HCT116 (cell line): Measurements from ENCODE around the gene RBBP9. TPM values are rescaled to one million over a fixed set of nuclear protein-coding genes. Genes with fewer than 3 reads are reported as not detected.

Source experiments
- ATAC-seq: fragments of 200-7000 bp; cut with Tn5 transposase; 2 replicates; pipeline ENCODE4 v1.9.1; 2020; ENCODE audit warnings: mild to moderate bottlenecking, moderate library complexity
- BruUV-seq: library from RNA; stranded (reverse); fragments of 400-500 nt; replicated peaks from 2 replicates; lab custom pipeline; 2021; lab: Mats Ljungman, UMichigan
- CTCF ChIA-PET: fragments of 300-600 bp; sonication (Branson Sonifier 250); formaldehyde crosslinking; loops from one replicate; lab custom pipeline; 2021; ENCODE audit warnings: antibody characterized with exemption; lab: Charles Lee
- POLR2A ChIA-PET: fragments of 300-600, 350-600 bp; sonication (Branson Sonifier 250); formaldehyde crosslinking; loops from one replicate; lab custom pipeline; 2021; ENCODE audit warnings: antibody characterized with exemption; lab: Charles Lee
- RAD21 ChIA-PET, 2 experiments: fragments of 300-600 bp; sonication (Branson Sonifier 250); formaldehyde crosslinking; loops; one replicate each; lab custom pipeline; 2023; ENCODE audit warnings: low total read pairs in 2 of 2; ENCODE audit not compliant: uncharacterized antibody in 2 of 2, unreplicated experiment in 2 of 2, low non-redundant PET in 1 of 2; lab: Charles Lee
- DNase-seq: peaks from one replicate; pipeline ENCODE4 v3.0.0-alpha.2; 2010; ENCODE audit warnings: low read depth, low spot score
- H2AFZ ChIP-seq: fragments of 200-600 bp; shearing (Covaris generic), sonication (generic); 2 replicates; pipeline ENCODE4 v1.6.1; 2017; ENCODE audit warnings: low read depth, mixed run types, mixed read lengths, antibody characterized with exemption, low read length; ENCODE audit not compliant: poor library complexity, severe bottlenecking
- H3K27ac ChIP-seq: 2 replicates; pipeline ENCODE4 v1.5.1; 2012; ENCODE audit warnings: low read depth, low read length
- H3K27me3 ChIP-seq: fragments of 200-600 bp; sonication (generic); 2 replicates; pipeline ENCODE4 v1.6.1; 2016; ENCODE audit warnings: mixed run types, low read length, mixed read lengths; ENCODE audit not compliant: insufficient read depth
- H3K36me3 ChIP-seq, 2 experiments: fragments of 200-500 bp in 1 of 2; fragments of 200-600 bp in 1 of 2; sonication (Bioruptor generic) in 1 of 2; sonication (generic) in 1 of 2; 2 replicates each; pipeline versions ENCODE4 v1.5.1 to v1.6.1; 2014 to 2016; ENCODE audit warnings: low read length in 2 of 2, inconsistent platforms in 1 of 2, mixed read lengths in 1 of 2, mixed run types in 1 of 2; ENCODE audit not compliant: insufficient read depth in 2 of 2, control insufficient read depth in 1 of 2
- H3K4me1 ChIP-seq, 2 experiments: fragments of 200-600 bp in 1 of 2; sonication (generic) in 1 of 2; 2 replicates each; pipeline versions ENCODE4 v1.5.1 to v1.6.1; 2012 to 2017; ENCODE audit warnings: low read length in 2 of 2, inconsistent platforms in 1 of 2, mild to moderate bottlenecking in 1 of 2, mixed read lengths in 1 of 2, mixed run types in 1 of 2, moderate library complexity in 1 of 2; ENCODE audit not compliant: insufficient read depth in 2 of 2, control insufficient read depth in 1 of 2
- H3K4me2 ChIP-seq: fragments of 200-600 bp; sonication (generic); 2 replicates; pipeline ENCODE4 v1.6.1; 2017; ENCODE audit warnings: mixed run types, low read length, mixed read lengths
- H3K4me3 ChIP-seq, 2 experiments: fragments of 200-600 bp in 1 of 2; sonication (generic) in 1 of 2; replicated peaks in 1 of 2; 2 replicates each; pipeline ENCODE4 v1.5.1; 2011 to 2016; ENCODE audit warnings: low read length in 2 of 2, control low read depth in 1 of 2, low read depth in 1 of 2, mild to moderate bottlenecking in 1 of 2, mixed read lengths in 1 of 2, mixed run types in 1 of 2
- H3K79me2 ChIP-seq: fragments of 200-600 bp; sonication (generic); 2 replicates; pipeline ENCODE4 v1.6.1; 2017; ENCODE audit warnings: mild to moderate bottlenecking, mixed run types, low read length, moderate library complexity, mixed read lengths; ENCODE audit not compliant: insufficient read depth
- H3K9ac ChIP-seq: fragments of 200-600 bp; sonication (generic); 2 replicates; pipeline ENCODE4 v1.6.1; 2016; ENCODE audit warnings: low read length, mixed read lengths
- H3K9me2 ChIP-seq: fragments of 200-600 bp; sonication (generic), shearing (Covaris generic); 2 replicates; pipeline ENCODE4 v1.6.1; 2017; ENCODE audit warnings: mixed run types, mild to moderate bottlenecking, moderate library complexity; ENCODE audit not compliant: insufficient read depth
- H3K9me3 ChIP-seq, 2 experiments: fragments of 200-500 bp in 1 of 2; fragments of 200-600 bp in 1 of 2; sonication (Bioruptor generic) in 1 of 2; sonication (generic) in 1 of 2; 2 replicates each; pipeline ENCODE4 v1.6.1; 2014 to 2017; ENCODE audit warnings: low read length in 2 of 2, mixed read lengths in 2 of 2, inconsistent platforms in 1 of 2, low read depth in 1 of 2, mild to moderate bottlenecking in 1 of 2, mixed run types in 1 of 2, moderate library complexity in 1 of 2; ENCODE audit not compliant: control insufficient read depth in 1 of 2, insufficient read depth in 1 of 2
- H4K20me1 ChIP-seq: fragments of 200-600 bp; sonication (generic), shearing (Covaris generic); 2 replicates; pipeline ENCODE4 v1.6.1; 2017; ENCODE audit warnings: mixed run types, mild to moderate bottlenecking, moderate library complexity; ENCODE audit not compliant: insufficient read depth
- ATF3 ChIP-seq: IDR thresholded peaks from 2 replicates; pipeline ENCODE4 v1.6.1; 2012
- CBX3 ChIP-seq: IDR thresholded peaks from 2 replicates; pipeline ENCODE4 v1.6.1; 2012; ENCODE audit warnings: low read depth
- CEBPB ChIP-seq: IDR thresholded peaks from 2 replicates; pipeline ENCODE4 v1.6.1; 2012; ENCODE audit warnings: low read depth
- CTCF ChIP-seq, 3 experiments: fragments of 200-600 bp in 1 of 3; sonication (generic) in 1 of 3; IDR thresholded peaks in 2 of 3; conservative IDR thresholded peaks in 1 of 3; 2 replicates each; pipeline ENCODE4 v1.5.1; 2012 to 2017; ENCODE audit warnings: low read depth in 2 of 3, low read length in 2 of 3, antibody characterized with exemption in 1 of 3, borderline replicate concordance in 1 of 3, control low read depth in 1 of 3, mild to moderate bottlenecking in 1 of 3, mixed read lengths in 1 of 3, mixed run types in 1 of 3, moderate library complexity in 1 of 3; ENCODE audit not compliant: insufficient read depth in 1 of 3
- EGR1 ChIP-seq: IDR thresholded peaks from 2 replicates; pipeline ENCODE4 v1.6.1; 2012; ENCODE audit warnings: low read depth
- ELF1 ChIP-seq: IDR thresholded peaks from 2 replicates; pipeline ENCODE4 v1.6.1; 2012; ENCODE audit warnings: low read depth, borderline replicate concordance
- EZH2 ChIP-seq: fragments of 200-600 bp; sonication (generic); IDR thresholded peaks from 2 replicates; pipeline ENCODE4 v1.6.1; 2017; ENCODE audit warnings: antibody characterized with exemption, mixed run types
- FOSL1 ChIP-seq: IDR thresholded peaks from 2 replicates; pipeline ENCODE4 v1.6.1; 2012; ENCODE audit warnings: low read depth
- JUND ChIP-seq: IDR thresholded peaks from 2 replicates; pipeline ENCODE4 v1.6.1; 2012
- MAX ChIP-seq: IDR thresholded peaks from 2 replicates; pipeline ENCODE4 v1.6.1; 2012
- POLR2AphosphoS5 ChIP-seq: IDR thresholded peaks from 2 replicates; pipeline ENCODE4 v1.6.1; 2011; ENCODE audit warnings: mild to moderate bottlenecking, low read depth, low read length, moderate library complexity
- RAD21 ChIP-seq: IDR thresholded peaks from 2 replicates; pipeline ENCODE4 v1.6.1; 2012; ENCODE audit warnings: low read depth, mild to moderate bottlenecking
- REST ChIP-seq: IDR thresholded peaks from 2 replicates; pipeline ENCODE4 v1.6.1; 2012; ENCODE audit warnings: low read depth
- SIN3A ChIP-seq: IDR thresholded peaks from 2 replicates; pipeline ENCODE4 v1.6.1; 2012; ENCODE audit warnings: low read depth
- SP1 ChIP-seq: IDR thresholded peaks from 2 replicates; pipeline ENCODE4 v1.6.1; 2012; ENCODE audit warnings: low read depth
- SRF ChIP-seq: IDR thresholded peaks from 2 replicates; pipeline ENCODE4 v1.6.1; 2012; ENCODE audit warnings: low read depth
- TCF7L2 ChIP-seq: IDR thresholded peaks from 2 replicates; pipeline ENCODE4 v1.7.0; 2011; ENCODE audit warnings: borderline replicate concordance, inconsistent platforms; ENCODE audit not compliant: insufficient read depth, insufficient read length; ENCODE audit errors: extremely low read depth
- YY1 ChIP-seq: IDR thresholded peaks from 2 replicates; pipeline ENCODE4 v1.6.1; 2011; ENCODE audit warnings: low read length, low read depth, moderate library complexity, mild to moderate bottlenecking; ENCODE audit not compliant: insufficient replicate concordance; ENCODE audit errors: extremely low read depth
- ZNF274 ChIP-seq: fragments of 200-500 bp; sonication (Bioruptor generic); IDR thresholded peaks from 2 replicates; pipeline ENCODE4 v1.6.1; 2014; ENCODE audit warnings: mild to moderate bottlenecking, low read depth, low read length, inconsistent platforms
- intact Hi-C: fragments of 100-400 bp; cut with micrococcal nuclease; formaldehyde crosslinking; loops from 2 replicates; pipeline ENCODE4 v1.10.0; 2022
- total RNA-seq: library from RNA; stranded (reverse); gene quantifications from one replicate; pipeline ENCODE4 v1.2.1, GENCODE V29; 2021; ENCODE audit not compliant: unreplicated experiment

The RBBP9 gene
- total RNA-seq, 1 experiment from 2014 or later: 10.3 TPM

- DNase-seq: no peak
- H3K4me3 ChIP-seq: no peak overlapping the region
- BruUV-seq: no TSS peak
- RAD21 ChIA-PET: no interaction called here
- no peaks in the 10 kb centered on the region for H4K20me1 ChIP-seq
- H3K4me2 ChIP-seq: no peak overlapping the region
- TF ChIP-seq EZH2: no peak
- no peak for TF ChIP-seq TCF7L2
- TF ChIP-seq YY1: no peak
- no peak for TF ChIP-seq SIN3A
- no peak for TF ChIP-seq EGR1
- TF ChIP-seq ATF3: no peak
- no peak for TF ChIP-seq ZNF274
- no peak for TF ChIP-seq CTCF (IDR thresholded peaks at IDR 0.05 in 2 of 3, conservative IDR thresholded peaks at IDR 0.05 in 1 of 3; ENCODE audit: borderline replicate concordance in 1 of 3, insufficient read depth in 1 of 3, low read depth in 2 of 3, low read length in 2 of 3)
- TF ChIP-seq CBX3: no peak
- no peak for TF ChIP-seq RAD21
- TF ChIP-seq SP1: no peak
- no peak for TF ChIP-seq REST
- TF ChIP-seq SRF: no peak
- TF ChIP-seq POLR2AphosphoS5: no peak
- TF ChIP-seq FOSL1: no peak
- TF ChIP-seq ELF1: no peak
- no peak for TF ChIP-seq JUND
- TF ChIP-seq MAX: no peak
- TF ChIP-seq CEBPB: no peak
- H3K4me1 ChIP-seq: peaks cover 0 to 14% of the 10 kb centered on the region in 2 experiments; a peak in 2 of 4 replicates
- CTCF ChIA-PET: no interaction called here
- H3K9ac ChIP-seq: no peak overlapping the region
- intact Hi-C loops: no loop called here
- no peaks in the 10 kb centered on the region for H3K9me3 ChIP-seq
- ATAC-seq: no peak
- no peak overlapping the region for H2AFZ ChIP-seq
- POLR2A ChIA-PET: no interaction called here
- peaks cover 14 to 36% of the 10 kb centered on the region in 2 experiments for H3K36me3 ChIP-seq
- no peak overlapping the region for H3K27ac ChIP-seq
- H3K27me3 ChIP-seq: no peaks in the 10 kb centered on the region
- H3K9me2 ChIP-seq: no peaks in the 10 kb centered on the region
- no peaks in the 10 kb centered on the region for H3K79me2 ChIP-seq
Measured at GRCh38 chr20:18541741-18542140, 44.7 kb upstream of the RBBP9 start.
